ENCODE results near the gene ETHE1.
"Not testable (repeated sequence)": the region's sequence is repeated elsewhere in the genome, so short reads cannot be mapped to it uniquely, and the experiment has no call there.

The ETHE1 gene

GRCh38 chr19:43524922-43525835, 1.8 kb downstream of the ETHE1 start:
- DNase-seq (ENCODE audit: low read depth, low spot score) = no peak

DNA sequence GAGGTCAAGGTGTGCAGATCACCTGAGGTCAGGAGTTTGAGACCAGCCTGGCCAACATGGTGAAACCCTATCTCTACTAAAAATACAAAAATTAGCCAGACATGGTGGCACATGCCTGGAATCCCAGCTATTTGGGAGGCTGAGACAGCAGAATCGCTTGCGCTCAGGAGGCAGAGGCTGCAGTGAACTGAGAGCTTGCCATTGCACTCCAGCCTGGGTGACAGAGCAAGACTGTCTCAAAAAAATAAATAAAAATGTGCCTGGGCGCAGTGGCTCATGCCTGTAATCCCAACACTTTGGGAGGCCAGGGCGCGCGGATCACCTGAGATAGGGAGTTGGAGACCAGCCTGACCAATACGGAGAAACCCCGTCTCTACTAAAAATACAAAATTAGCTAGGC, 3.3 kb downstream of the ETHE1 start:
- DNase-seq (ENCODE audit: low read depth, low spot score) = not testable (repeated sequence)

DNA sequence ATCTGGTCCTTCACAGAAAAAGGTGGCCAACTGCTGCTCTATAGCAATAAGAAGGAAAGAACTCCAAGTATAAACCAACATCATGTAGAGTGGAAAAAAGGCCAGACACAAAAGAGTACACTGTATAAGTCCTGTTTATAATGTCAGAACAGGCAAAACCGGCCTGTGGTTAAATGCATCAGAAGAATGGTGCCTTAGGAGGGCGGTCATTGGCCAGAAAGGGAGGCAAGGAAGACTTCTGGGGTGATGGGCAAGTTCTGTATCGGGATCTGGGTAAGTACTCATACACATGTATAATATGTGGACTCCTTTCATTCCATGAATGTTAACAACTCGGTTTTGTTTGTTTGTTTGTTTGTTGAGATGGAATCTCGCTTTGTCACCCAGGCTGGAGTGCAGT, 4.1 kb downstream of the ETHE1 start:
- DNase-seq (ENCODE audit: low read depth, low spot score) = no peak

DNA sequence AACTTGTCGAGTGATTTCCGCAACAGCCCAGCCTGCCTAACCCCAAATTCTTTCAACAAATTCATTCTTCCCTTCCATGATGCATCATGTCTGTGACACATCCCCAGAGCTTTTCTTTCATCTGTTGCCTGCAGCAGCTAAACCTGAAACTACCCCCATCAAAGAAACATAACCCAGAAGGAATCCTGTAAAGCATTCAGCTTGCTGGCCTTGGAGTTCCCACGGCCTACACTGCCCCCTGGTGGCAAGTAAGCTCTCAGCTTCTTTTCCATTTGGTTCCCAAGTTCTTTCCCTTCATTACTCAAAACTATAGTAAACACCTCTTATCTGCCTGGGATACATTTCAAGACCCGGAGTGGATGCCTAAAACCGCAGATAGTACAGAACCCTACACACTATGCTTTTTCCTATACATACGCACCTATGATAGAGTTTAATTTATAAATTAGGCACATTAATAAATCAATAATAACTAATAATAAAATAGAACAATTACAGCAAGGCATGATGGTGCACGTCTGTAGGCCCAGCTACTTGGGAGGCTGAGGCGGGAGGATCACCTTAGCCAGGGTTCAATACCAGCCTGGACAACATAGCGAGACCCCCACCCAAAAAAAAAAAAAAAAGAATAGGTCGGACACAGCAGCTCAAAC, 7.4 kb downstream of the ETHE1 start:
- peak; percentile 60 for DNase-seq (ENCODE audit: low read depth, low spot score)

DNA sequence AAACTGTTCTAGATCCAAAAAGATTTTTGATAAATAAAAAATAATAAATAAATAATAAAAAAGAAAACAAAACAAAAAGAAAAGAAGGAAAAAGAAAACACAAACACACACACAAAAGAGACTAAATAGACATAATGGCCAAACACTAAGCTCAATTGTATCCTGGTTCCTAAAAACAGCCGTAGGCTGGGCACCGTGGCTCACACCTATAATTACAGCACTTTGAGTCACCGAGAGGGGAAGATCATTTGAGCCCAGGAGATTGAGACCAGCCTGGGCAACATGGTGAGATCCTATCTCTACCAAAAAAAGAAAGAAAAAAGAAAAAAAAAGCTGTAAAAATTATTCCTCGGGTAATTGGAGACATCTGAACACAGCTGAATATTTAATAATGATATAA, 8.9 kb downstream of the ETHE1 start:
- DNase-seq (ENCODE audit: low read depth, low spot score) = no peak

DNA sequence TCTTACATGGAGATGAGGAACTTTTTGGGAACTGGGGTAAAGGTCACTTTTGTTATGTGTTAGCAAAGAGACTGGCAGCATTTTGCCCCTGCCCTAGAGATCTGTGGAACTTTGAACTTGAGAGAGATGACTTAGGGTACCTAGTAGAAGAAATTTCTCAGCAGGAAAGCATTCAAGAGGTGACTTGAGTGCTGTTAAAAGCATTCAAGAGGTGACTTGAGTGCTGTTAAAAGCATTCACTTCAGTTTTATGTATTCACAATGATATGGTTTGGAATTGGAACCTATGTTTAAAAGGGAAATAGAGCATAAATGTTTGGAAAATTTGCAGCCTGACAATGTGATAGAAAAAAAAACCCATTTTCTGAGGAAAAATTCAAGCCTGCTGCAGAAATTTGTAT, 14.6 kb downstream of the ETHE1 start:
- DNase-seq (ENCODE audit: low read depth, low spot score) = not testable (repeated sequence)

DNA sequence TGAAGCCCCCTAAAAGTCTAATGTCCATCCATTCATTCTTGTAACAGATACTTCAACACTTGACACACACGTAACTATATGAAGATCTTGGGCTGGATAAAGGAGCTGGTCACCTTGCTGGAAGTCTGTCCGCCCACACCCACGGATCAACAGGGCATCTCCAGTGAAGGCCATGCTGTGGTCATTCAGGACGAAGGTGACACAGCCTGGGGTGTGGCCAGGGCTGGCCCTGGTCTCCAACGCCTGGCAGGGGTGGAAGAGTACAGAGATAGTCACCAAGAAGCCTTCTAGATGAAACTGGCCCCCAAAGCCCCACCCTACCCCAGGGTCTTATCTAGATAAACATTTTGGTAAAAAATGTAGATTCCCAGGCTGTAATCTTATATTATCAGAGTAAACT, 15.7 kb downstream of the ETHE1 start:
- DNase-seq (ENCODE audit: low read depth, low spot score) = no peak

GRCh38 chr19:43510713-43511112, 16.3 kb downstream of the ETHE1 start:
- no peak for DNase-seq (ENCODE audit: low read depth, low spot score)

DNA sequence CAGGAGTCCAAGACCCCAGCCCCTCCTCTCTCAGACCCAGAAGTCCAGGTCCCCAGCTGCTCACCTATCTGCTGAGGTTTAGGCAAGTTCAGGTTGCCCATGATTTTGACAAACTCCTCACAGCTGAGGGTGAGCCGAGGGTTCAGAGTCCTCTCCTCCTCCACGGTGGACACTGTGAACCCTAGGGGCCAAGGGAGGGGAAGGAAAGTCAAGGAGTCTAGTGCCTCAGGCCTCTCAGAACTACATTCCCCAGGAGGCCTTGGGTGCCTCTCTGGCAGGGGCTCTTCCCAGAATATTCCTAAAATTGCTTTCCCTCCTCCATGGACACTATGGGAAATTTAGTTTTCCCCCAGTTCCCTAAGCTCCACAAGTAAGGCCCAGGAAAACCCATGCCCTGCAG, 19.1 kb downstream of the ETHE1 start:
- no peak for DNase-seq (ENCODE audit: low read depth, low spot score)

GRCh38 chr19:43506629-43507028, 20.4 kb downstream of the ETHE1 start:
- DNase-seq (ENCODE audit: low read depth, low spot score) = no peak

GRCh38 chr19:43505941-43506340, 21.1 kb downstream of the ETHE1 start:
- no peak for DNase-seq (ENCODE audit: low read depth, low spot score)

GRCh38 chr19:43505186-43505456, 21.9 kb downstream of the ETHE1 start:
- no peak for DNase-seq (ENCODE audit: low read depth, low spot score)

- no peak for DNase-seq (ENCODE audit: low read depth, low spot score)
Observed at GRCh38 chr19:43504426-43505185, 22.4 kb downstream of the ETHE1 start, which contains the start of gene PHLDB3. PHLDB3 (minus strand) TSS chr19:43504746; CDS start chr19:43504118, 628 bp downstream.

DNA sequence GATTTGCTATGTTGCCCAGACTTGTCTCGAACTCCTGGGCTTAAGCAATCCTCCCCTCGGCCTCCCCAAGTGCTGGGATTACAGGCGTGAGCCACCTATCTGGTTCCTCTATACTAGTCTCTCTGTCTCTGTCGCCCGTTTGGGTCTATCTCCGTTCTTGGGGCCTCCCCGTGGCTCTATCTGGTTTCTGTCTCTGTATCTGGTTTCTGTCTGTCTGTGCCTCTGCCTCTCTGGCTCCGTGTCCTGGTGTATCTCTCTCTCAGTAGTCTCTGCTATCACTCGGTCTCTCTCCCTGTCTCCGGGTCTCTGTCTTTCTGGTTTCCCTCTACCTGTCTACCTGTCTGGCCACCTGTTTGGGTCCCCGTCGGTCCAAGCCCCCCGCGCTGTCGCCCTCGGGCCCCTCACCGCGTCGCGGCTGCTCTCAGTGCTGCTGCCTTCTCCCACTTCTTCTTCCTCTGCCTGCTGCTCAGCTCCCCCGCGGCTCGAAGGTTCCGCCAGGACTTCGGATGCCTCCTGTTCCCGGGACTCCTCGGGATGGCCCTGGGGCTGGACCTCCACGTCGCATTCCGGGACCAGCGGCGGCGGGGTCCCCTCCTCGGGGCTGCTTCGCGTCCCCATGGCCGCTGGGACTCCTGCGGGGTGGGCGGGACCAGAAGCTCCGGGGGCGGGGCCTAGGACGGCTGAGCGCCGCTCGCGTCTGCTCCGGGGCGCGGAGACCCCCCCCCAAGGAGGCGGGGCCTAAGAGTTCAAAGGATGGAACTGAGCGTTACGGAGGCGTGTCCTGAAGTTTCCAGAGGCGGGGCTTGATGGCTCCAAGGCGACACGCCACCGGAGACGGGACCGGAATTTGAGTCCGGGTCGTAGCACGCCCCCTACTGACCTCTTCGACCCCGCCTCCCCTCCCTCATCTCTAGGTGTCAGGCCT, 23.2 kb downstream of the ETHE1 start:
- peak; percentile 100 for DNase-seq (ENCODE audit: low read depth, low spot score)

- DNase-seq (ENCODE audit: low read depth, low spot score) = no peak
Observed at GRCh38 chr19:43502419-43502976, 24.5 kb downstream of the ETHE1 start.

- no peak for DNase-seq (ENCODE audit: low read depth, low spot score)
Observed at GRCh38 chr19:43501661-43502418, 25.2 kb downstream of the ETHE1 start.

- DNase-seq (ENCODE audit: low read depth, low spot score) = no peak
Observed at GRCh38 chr19:43499042-43499441, 28.0 kb downstream of the ETHE1 start.

- DNase-seq (ENCODE audit: low read depth, low spot score) = no peak
Observed at GRCh38 chr19:43498233-43498842, 28.7 kb downstream of the ETHE1 start.

DNA sequence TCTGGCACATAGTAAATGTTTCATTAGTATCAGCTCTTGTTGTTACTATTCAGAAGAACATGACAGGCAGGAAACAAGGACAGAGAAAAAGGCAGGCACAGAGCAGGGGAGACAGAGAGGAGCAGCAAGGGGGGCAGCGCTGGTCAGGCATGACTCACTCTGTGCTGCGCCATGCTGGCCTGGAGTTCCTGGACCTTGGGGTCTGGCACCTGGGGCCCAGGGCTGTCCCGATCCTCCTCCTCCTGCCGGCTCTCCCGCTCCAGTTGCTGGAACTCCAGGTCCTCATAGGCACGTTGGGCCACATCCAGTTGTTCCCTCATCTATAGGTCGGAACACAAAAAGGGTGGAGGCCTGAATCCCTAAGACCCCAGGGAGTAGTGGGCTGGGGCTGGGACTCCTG, 30.0 kb downstream of the ETHE1 start:
- no peak for DNase-seq (ENCODE audit: low read depth, low spot score)

- no peak for DNase-seq (ENCODE audit: low read depth, low spot score)
Observed at GRCh38 chr19:43495082-43495481, 31.9 kb downstream of the ETHE1 start.

All from activated naive CD8-positive, alpha-beta T cell treated with anti-CD3 and anti-CD28 coated beads, Interleukin-2, amount 50 U/mL, for 16 hours (primary cell).